HepG2 (cell line): ENCODE data around the gene GPATCH2. TPM values are rescaled to one million over a fixed set of nuclear protein-coding genes. Genes with fewer than 3 reads are reported as not detected.

Source experiments
- ATAC-seq: fragments of 200-7000 bp; cut with Tn5 transposase; 3 replicates; pipeline ENCODE4 v1.9.1; 2020; ENCODE audit warnings: mild to moderate bottlenecking, moderate library complexity
- BruUV-seq: library from RNA; stranded (reverse); fragments of 400-500 nt; replicated peaks from 2 replicates; lab custom pipeline; 2021; lab: Mats Ljungman, UMichigan
- CTCF ChIA-PET: fragments of 300-600 bp; formaldehyde crosslinking; extraction: SDS; loops from one replicate; lab custom pipeline; 2021; ENCODE audit warnings: low total read pairs, inconsistent platforms, low intra/inter-chr PET ratio; lab: Yijun Ruan, JAX
- POLR2A ChIA-PET: fragments of 350-600 bp; sonication (Branson Sonifier 250); formaldehyde crosslinking; loops from one replicate; lab custom pipeline; 2020; ENCODE audit warnings: antibody characterized with exemption, inconsistent platforms; lab: Yijun Ruan, JAX
- DNase-seq: peaks from one replicate; pipeline ENCODE4 v3.0.0-alpha.2; 2015; ENCODE audit warnings: low spot score
- FAIRE-seq: peaks from 3 replicates; lab custom pipeline; 2011; peaks lifted over from hg19 to GRCh38; lab: Jason Lieb, UNC
- H2AFZ ChIP-seq: one replicate; pipeline ENCODE4 v1.6.1; 2011; ENCODE audit warnings: low read length, inconsistent platforms
- H3K27ac ChIP-seq: fragments of 300-600 bp; 3 replicates; pipeline ENCODE4 v1.8.0; 2011; ENCODE audit warnings: mixed run types, mild to moderate bottlenecking, mixed read lengths, low read length, inconsistent platforms; ENCODE audit not compliant: insufficient read depth; ENCODE audit errors: extremely low read length
- H3K27me3 ChIP-seq, 2 experiments: fragments of 200-600 bp in 1 of 2; 2 replicates in 1 of 2; 3 replicates in 1 of 2; pipeline versions ENCODE4 v1.6.0 to v1.8.0; 2011; ENCODE audit warnings: low read length in 2 of 2, mild to moderate bottlenecking in 2 of 2, moderate library complexity in 2 of 2, inconsistent platforms in 1 of 2; ENCODE audit not compliant: insufficient read depth in 2 of 2, control insufficient read depth in 1 of 2
- H3K36me3 ChIP-seq, 2 experiments: fragments of 200-600 bp in 1 of 2; replicated peaks in 1 of 2; 2 replicates in 1 of 2; 3 replicates in 1 of 2; pipeline versions ENCODE4 v1.5.1 to v1.8.0; 2011; ENCODE audit warnings: low read length in 2 of 2, inconsistent platforms in 1 of 2; ENCODE audit not compliant: insufficient read depth in 2 of 2, control insufficient read depth in 1 of 2
- H3K4me1 ChIP-seq: 2 replicates; pipeline ENCODE4 v1.5.1; 2012; ENCODE audit warnings: low read length, inconsistent platforms; ENCODE audit not compliant: insufficient read depth
- H3K4me2 ChIP-seq: 2 replicates; pipeline ENCODE4 v1.6.0; 2011; ENCODE audit warnings: low read depth, low read length, inconsistent platforms
- H3K4me3 ChIP-seq, 3 experiments: fragments of 200-600 bp in 1 of 3; sonication (generic), shearing (Covaris generic) in 1 of 3; replicated peaks in 1 of 3; 2 replicates each; pipeline ENCODE4 v1.5.1; 2011 to 2016; ENCODE audit warnings: low read length in 3 of 3, inconsistent platforms in 2 of 3, low read depth in 2 of 3, mild to moderate bottlenecking in 2 of 3, control low read depth in 1 of 3, mixed read lengths in 1 of 3; ENCODE audit not compliant: insufficient read depth in 1 of 3
- H3K79me2 ChIP-seq: one replicate; pipeline ENCODE4 v1.6.1; 2011; ENCODE audit warnings: low read length, inconsistent platforms; ENCODE audit not compliant: insufficient read depth
- H3K9ac ChIP-seq: 2 replicates; pipeline ENCODE4 v1.6.0; 2011; ENCODE audit warnings: mild to moderate bottlenecking, low read depth, low read length, inconsistent platforms; ENCODE audit not compliant: insufficient read depth
- H3K9me3 ChIP-seq: 2 replicates; pipeline ENCODE4 v1.5.1; 2012; ENCODE audit warnings: mild to moderate bottlenecking, low read length
- H4K20me1 ChIP-seq: 2 replicates; pipeline ENCODE4 v1.6.0; 2011; ENCODE audit warnings: inconsistent platforms, mild to moderate bottlenecking, low read length, moderate library complexity; ENCODE audit not compliant: insufficient read depth
- BRF2 ChIP-seq: sonication (generic); formaldehyde crosslinking; IDR thresholded peaks from 2 replicates; pipeline ENCODE4 v1.8.1; 2022; ENCODE audit warnings: mild to moderate bottlenecking, missing genetic modification reagents
- CC2D1A ChIP-seq: sonication (generic); formaldehyde crosslinking; IDR thresholded peaks from 2 replicates; pipeline ENCODE4 v1.8.1; 2023; ENCODE audit warnings: mild to moderate bottlenecking, missing genetic modification reagents
- FLYWCH1 ChIP-seq: sonication (generic); formaldehyde crosslinking; IDR thresholded peaks from 2 replicates; pipeline ENCODE4 v1.8.1; 2023; ENCODE audit warnings: mild to moderate bottlenecking, missing genetic modification reagents
- FOSL2 ChIP-seq: sonication (generic); formaldehyde crosslinking; IDR thresholded peaks from 2 replicates; pipeline ENCODE4 v1.4.0; 2020; ENCODE audit warnings: missing genetic modification reagents
- HOXA7 ChIP-seq: sonication (generic); formaldehyde crosslinking; IDR thresholded peaks from 2 replicates; pipeline ENCODE4 v1.8.1; 2022; ENCODE audit warnings: mild to moderate bottlenecking, missing genetic modification reagents, moderate library complexity
- KIAA2018 ChIP-seq: sonication (generic); formaldehyde crosslinking; IDR thresholded peaks from 2 replicates; pipeline ENCODE4 v1.5.0; 2020; ENCODE audit warnings: mild to moderate bottlenecking, missing genetic modification reagents, borderline replicate concordance
- NCOA2 ChIP-seq: sonication (generic); formaldehyde crosslinking; IDR thresholded peaks from 2 replicates; pipeline ENCODE4 v1.8.0; 2022; ENCODE audit warnings: inconsistent platforms
- PAWR ChIP-seq: sonication (generic); formaldehyde crosslinking; IDR thresholded peaks from 2 replicates; pipeline ENCODE4 v1.4.0; 2020; ENCODE audit warnings: missing genetic modification reagents, mild to moderate bottlenecking, borderline replicate concordance
- TFDP2 ChIP-seq: sonication (generic); formaldehyde crosslinking; IDR thresholded peaks from 2 replicates; pipeline ENCODE4 v1.4.0; 2020; ENCODE audit warnings: missing genetic modification reagents
- ZNF17 ChIP-seq: sonication (generic); formaldehyde crosslinking; IDR thresholded peaks from 2 replicates; pipeline ENCODE4 v1.5.0; 2020; ENCODE audit warnings: mild to moderate bottlenecking, missing genetic modification reagents
- ZNF256 ChIP-seq: sonication (generic); formaldehyde crosslinking; conservative IDR thresholded peaks from 2 replicates; pipeline ENCODE4 v1.4.0; 2020; ENCODE audit warnings: missing genetic modification reagents
- ZNF510 ChIP-seq: sonication (generic); formaldehyde crosslinking; IDR thresholded peaks from 2 replicates; pipeline ENCODE4 v1.4.0; 2020; ENCODE audit warnings: low read depth, mild to moderate bottlenecking, missing genetic modification reagents
- ZNF614 ChIP-seq: IDR thresholded peaks from 2 replicates; pipeline ENCODE4 v1.6.1; 2018; ENCODE audit warnings: missing biosample characterization, missing genetic modification reagents, inconsistent platforms, borderline replicate concordance
- ZNF776 ChIP-seq: sonication (generic); formaldehyde crosslinking; IDR thresholded peaks from 2 replicates; pipeline ENCODE4 v1.4.0; 2020; ENCODE audit warnings: mild to moderate bottlenecking, missing genetic modification reagents
- ZNF788 ChIP-seq: sonication (generic); formaldehyde crosslinking; IDR thresholded peaks from 2 replicates; pipeline ENCODE4 v1.5.0; 2020; ENCODE audit warnings: mild to moderate bottlenecking, missing genetic modification reagents, borderline replicate concordance
- WGBS: methylation state at CpG from one replicate; pipeline ENCODE4 v1.1.6; 2017; ENCODE audit warnings: low lambda C conversion rate; 5-methylcytosine and 5-hydroxymethylcytosine counted together
- in situ Hi-C: cut with HindIII; loops from 2 replicates; pipeline ENCODE4 v1.10.0; 2017; ENCODE audit warnings: low pct_unique_long_range_greater_than_20kb; ENCODE audit not compliant: extremely low pct_ligation_motif_present
- intact Hi-C: fragments of 100-400 bp; cut with micrococcal nuclease; formaldehyde crosslinking; loops from one replicate; pipeline ENCODE4 v1.10.0; 2022; ENCODE audit not compliant: unreplicated experiment
- polyA plus RNA-seq, 8 experiments: library from polyadenylated mRNA; depleted of rRNA in 3 of 8; stranded (reverse) in 7 of 8; unstranded in 1 of 8; fragments of >200 nt; fragmentation: Illumina TruSeq in 4 of 8; extraction: Trizol in 4 of 8; gene quantifications; 2 replicates each; pipeline versions ENCODE4 v1.2.1 to v1.2.3, GENCODE V29; 2011 to 2016; ENCODE audit warnings: low read depth in 4 of 8, missing spikeins in 1 of 8, mixed read lengths in 1 of 8; ENCODE audit not compliant: insufficient read depth in 1 of 8
- total RNA-seq, 5 experiments: library from RNA; depleted of rRNA; stranded (reverse); fragments of >200 nt; fragmentation: Illumina TruSeq; extraction: Trizol; gene quantifications; 2 replicates each; pipeline ENCODE4 v1.2.3, GENCODE V29; 2016; ENCODE audit warnings: low read depth in 1 of 5

The GPATCH2 gene
- total and polyA plus RNA-seq, 2 of the 13 experiments (the other 11 are each of a cell fraction or from before 2014, with no cell fraction given) = 3.5 to 15.7 TPM

GRCh38 chr1:217494767-217495166, 136.1 kb downstream of the GPATCH2 start:
- ChIA-PET POLR2A (no interaction called here), CTCF (no interaction called here)
- no peak for ATAC-seq
- no peak overlapping the region for H3K27ac ChIP-seq
- no peaks in the 10 kb centered on the region for H3K4me1 ChIP-seq
- intact Hi-C loops = no loop called here
- H3K4me2 ChIP-seq = no peak overlapping the region
- no peaks in the 10 kb centered on the region for H3K79me2 ChIP-seq
- no peak overlapping the region for H2AFZ ChIP-seq
- no peak for DNase-seq
- in situ Hi-C loops = no loop called here
- H4K20me1 ChIP-seq = no peaks in the 10 kb centered on the region
- H3K36me3 ChIP-seq = no peaks in the 10 kb centered on the region
- H3K9ac ChIP-seq = no peak overlapping the region
- H3K27me3 ChIP-seq = no peaks in the 10 kb centered on the region
- no peak overlapping the region for H3K4me3 ChIP-seq
- no TSS peak for BruUV-seq
- 96% methylated on average over 2 of the region's 2 CpGs for WGBS
- FAIRE-seq = no peak
- no peaks in the 10 kb centered on the region for H3K9me3 ChIP-seq
- no peak for TF ChIP-seq CC2D1A (CRISPR knock-in tag)
- no peak for TF ChIP-seq PAWR (CRISPR knock-in tag)
- no peak for TF ChIP-seq KIAA2018
- no peak for TF ChIP-seq FLYWCH1 (CRISPR knock-in tag)
- no peak for TF ChIP-seq TFDP2 (CRISPR knock-in tag)
- no peak for TF ChIP-seq ZNF256 (CRISPR knock-in tag)
- TF ChIP-seq ZNF788 (CRISPR knock-in tag) = no peak
- TF ChIP-seq ZNF614 (CRISPR knock-in tag) = no peak
- TF ChIP-seq ZNF510 (CRISPR knock-in tag) = no peak
- no peak for TF ChIP-seq HOXA7 (CRISPR knock-in tag)
- no peak for TF ChIP-seq FOSL2 (CRISPR knock-in tag)
- no peak for TF ChIP-seq ZNF17 (CRISPR knock-in tag)
- no peak for TF ChIP-seq ZNF776
- no peak for TF ChIP-seq BRF2 (CRISPR knock-in tag)
- TF ChIP-seq NCOA2 (CRISPR knock-in tag) = no peak
